ENCODE results near the gene EMID1.

- no peak for TF ChIP-seq POLR2A (IDR thresholded peaks at IDR 0.05)
- TF ChIP-seq, protein P1, sequence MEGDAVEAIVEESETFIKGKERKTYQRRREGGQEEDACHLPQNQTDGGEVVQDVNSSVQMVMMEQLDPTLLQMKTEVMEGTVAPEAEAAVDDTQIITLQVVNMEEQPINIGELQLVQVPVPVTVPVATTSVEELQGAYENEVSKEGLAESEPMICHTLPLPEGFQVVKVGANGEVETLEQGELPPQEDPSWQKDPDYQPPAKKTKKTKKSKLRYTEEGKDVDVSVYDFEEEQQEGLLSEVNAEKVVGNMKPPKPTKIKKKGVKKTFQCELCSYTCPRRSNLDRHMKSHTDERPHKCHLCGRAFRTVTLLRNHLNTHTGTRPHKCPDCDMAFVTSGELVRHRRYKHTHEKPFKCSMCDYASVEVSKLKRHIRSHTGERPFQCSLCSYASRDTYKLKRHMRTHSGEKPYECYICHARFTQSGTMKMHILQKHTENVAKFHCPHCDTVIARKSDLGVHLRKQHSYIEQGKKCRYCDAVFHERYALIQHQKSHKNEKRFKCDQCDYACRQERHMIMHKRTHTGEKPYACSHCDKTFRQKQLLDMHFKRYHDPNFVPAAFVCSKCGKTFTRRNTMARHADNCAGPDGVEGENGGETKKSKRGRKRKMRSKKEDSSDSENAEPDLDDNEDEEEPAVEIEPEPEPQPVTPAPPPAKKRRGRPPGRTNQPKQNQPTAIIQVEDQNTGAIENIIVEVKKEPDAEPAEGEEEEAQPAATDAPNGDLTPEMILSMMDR (IDR thresholded peaks at IDR 0.05) = no peak
Measured at GRCh38 chr22:29201782-29202181, 3.9 kb upstream of the EMID1 start.
